ENCODE results near the gene RHBDF2.

The RHBDF2 gene

GRCh38 chr17:76446449-76447231, 54.6 kb downstream of the RHBDF2 start:
- no peaks in the 10 kb centered on the region for H3K36me3 ChIP-seq (ENCODE audit: control insufficient read depth, insufficient read depth, low read length)
- H3K9ac ChIP-seq: no peak overlapping the region
- peaks cover 86% of the 10 kb centered on the region for H3K79me2 ChIP-seq
- no peak overlapping the region for H3K27ac ChIP-seq
- TF ChIP-seq, protein P1, sequence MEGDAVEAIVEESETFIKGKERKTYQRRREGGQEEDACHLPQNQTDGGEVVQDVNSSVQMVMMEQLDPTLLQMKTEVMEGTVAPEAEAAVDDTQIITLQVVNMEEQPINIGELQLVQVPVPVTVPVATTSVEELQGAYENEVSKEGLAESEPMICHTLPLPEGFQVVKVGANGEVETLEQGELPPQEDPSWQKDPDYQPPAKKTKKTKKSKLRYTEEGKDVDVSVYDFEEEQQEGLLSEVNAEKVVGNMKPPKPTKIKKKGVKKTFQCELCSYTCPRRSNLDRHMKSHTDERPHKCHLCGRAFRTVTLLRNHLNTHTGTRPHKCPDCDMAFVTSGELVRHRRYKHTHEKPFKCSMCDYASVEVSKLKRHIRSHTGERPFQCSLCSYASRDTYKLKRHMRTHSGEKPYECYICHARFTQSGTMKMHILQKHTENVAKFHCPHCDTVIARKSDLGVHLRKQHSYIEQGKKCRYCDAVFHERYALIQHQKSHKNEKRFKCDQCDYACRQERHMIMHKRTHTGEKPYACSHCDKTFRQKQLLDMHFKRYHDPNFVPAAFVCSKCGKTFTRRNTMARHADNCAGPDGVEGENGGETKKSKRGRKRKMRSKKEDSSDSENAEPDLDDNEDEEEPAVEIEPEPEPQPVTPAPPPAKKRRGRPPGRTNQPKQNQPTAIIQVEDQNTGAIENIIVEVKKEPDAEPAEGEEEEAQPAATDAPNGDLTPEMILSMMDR (IDR thresholded peaks at IDR 0.05): no peak
- H2AFZ ChIP-seq: peak overlapping the region; percentile 16
- no peaks in the 10 kb centered on the region for H3K27me3 ChIP-seq (ENCODE audit: control insufficient read depth, insufficient read depth, low read length)
- H3K4me3 ChIP-seq (ENCODE audit: low read depth, low read length): no peak overlapping the region
- H3K4me2 ChIP-seq (ENCODE audit: low read length): no peak overlapping the region
- H3K9me3 ChIP-seq (ENCODE audit: control insufficient read depth, low read length): no peaks in the 10 kb centered on the region
- peaks cover 13% of the 10 kb centered on the region for H3K4me1 ChIP-seq

DNA sequence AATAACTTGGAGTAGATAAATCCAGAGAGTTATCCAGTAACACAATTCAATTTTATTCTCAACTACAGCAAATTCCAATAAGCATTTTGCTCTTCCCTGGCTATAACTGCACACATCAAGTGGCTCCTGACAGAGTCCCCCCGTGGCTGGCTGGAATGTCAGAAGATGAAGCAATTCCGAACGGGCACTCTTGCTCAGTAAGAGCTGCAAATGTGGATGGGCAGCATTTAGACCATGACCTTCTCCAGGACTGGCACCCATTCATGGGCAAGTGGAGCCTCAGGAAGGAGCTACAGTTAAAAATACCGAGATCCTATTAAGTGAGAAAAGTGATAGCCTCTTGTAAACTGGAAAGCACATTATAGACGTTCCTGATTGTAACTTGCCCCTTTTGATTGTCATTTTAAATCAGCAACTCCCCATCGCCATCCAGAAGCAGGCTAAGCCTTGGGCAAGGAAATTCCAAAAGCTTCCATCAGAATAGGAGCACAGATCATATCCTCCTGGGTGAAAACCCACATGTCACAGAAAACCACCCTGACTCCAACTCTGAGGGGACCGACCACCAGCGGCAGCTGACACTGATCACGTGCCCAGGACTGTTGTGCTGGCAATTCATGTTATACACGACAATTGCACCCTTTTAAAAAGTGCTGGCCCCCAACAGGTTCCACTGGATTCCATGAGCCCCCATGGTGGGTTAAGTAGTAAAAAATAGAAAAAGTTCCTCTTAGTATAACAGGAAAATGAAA, 55.4 kb downstream of the RHBDF2 start:
- H3K27ac ChIP-seq: no peak overlapping the region
- no peak overlapping the region for H2AFZ ChIP-seq
- H3K9ac ChIP-seq: no peak overlapping the region
- H3K4me2 ChIP-seq (ENCODE audit: low read length): no peak overlapping the region
- H3K9me3 ChIP-seq (ENCODE audit: control insufficient read depth, low read length): no peaks in the 10 kb centered on the region
- peaks cover 18% of the 10 kb centered on the region for H3K4me1 ChIP-seq
- no peaks in the 10 kb centered on the region for H3K36me3 ChIP-seq (ENCODE audit: control insufficient read depth, insufficient read depth, low read length)
- peaks cover 83% of the 10 kb centered on the region for H3K79me2 ChIP-seq
- H3K4me3 ChIP-seq (ENCODE audit: low read depth, low read length): no peak overlapping the region
- TF ChIP-seq, protein P1 (IDR thresholded peaks at IDR 0.05): no peak
- H3K27me3 ChIP-seq (ENCODE audit: control insufficient read depth, insufficient read depth, low read length): no peaks in the 10 kb centered on the region

- Histone ChIP-seq H3K4me1 (peaks cover 18% of the 10 kb centered on the region), H3K27me3 (ENCODE audit: control insufficient read depth, insufficient read depth, low read length) (no peaks in the 10 kb centered on the region), H3K4me3 (ENCODE audit: low read depth, low read length) (no peak overlapping the region), H3K36me3 (ENCODE audit: control insufficient read depth, insufficient read depth, low read length) (no peaks in the 10 kb centered on the region), H3K9me3 (ENCODE audit: control insufficient read depth, low read length) (no peaks in the 10 kb centered on the region), H3K79me2 (peaks cover 81% of the 10 kb centered on the region), H3K4me2 (ENCODE audit: low read length) (no peak overlapping the region), H3K9ac (no peak overlapping the region), H2AFZ (no peak overlapping the region), H3K27ac (no peak overlapping the region)
- TF ChIP-seq, protein P1 (IDR thresholded peaks at IDR 0.05): no peak
These were observed 56.5 kb downstream of the RHBDF2 start for GRCh38 chr17:76444518-76445311.

DNA sequence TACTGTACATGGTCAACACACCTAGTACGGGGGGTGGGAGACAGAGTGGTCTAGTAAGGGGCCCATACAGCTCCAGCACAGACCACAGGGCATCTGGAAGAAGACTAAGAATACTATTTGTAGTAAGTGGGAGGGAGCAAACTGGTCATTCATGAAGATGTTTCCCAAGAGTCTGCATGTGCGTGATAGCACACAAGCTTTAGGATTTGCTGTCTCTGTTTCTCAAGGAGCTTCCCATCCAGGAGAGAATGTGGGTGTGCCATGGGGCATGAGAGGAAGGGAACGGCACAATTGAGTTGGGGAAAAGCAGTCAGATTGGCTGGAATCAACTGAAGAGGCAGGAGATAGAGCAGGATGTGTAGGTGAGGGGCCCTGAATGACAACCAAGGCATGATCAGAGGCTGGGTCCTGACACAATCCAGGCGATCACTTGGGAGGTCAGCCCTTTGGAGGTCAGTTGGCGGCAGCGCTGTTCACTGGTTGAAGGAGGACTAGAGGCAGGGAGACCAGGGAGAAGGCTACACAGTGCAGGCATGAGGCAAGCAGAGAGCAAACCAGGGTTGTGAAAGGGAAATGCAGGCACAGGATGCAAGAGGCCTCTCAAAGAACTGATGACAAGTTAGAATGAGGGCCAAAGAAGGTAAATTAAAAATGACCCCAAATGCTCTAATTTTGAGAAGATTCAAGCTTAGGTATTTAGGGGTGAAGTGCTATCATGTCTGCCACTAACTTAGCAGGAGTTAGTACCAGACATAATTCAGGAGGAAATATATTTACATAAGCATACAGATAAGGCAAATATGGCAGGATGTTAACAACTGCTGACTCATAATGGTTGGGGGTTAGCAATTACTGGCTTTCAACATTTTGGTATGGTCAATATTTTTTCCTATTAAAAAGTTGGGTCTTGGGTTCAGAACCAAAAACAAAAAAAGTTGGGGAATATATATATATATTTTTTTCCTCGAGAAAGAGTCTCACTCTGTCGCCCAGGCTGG, 58.6 kb downstream of the RHBDF2 start:
- H3K4me3 ChIP-seq (ENCODE audit: low read depth, low read length): no peak overlapping the region
- no peak overlapping the region for H2AFZ ChIP-seq
- peaks cover 70% of the 10 kb centered on the region for H3K79me2 ChIP-seq
- no peak overlapping the region for H3K9ac ChIP-seq
- no peaks in the 10 kb centered on the region for H3K9me3 ChIP-seq (ENCODE audit: control insufficient read depth, low read length)
- no peak overlapping the region for H3K4me2 ChIP-seq (ENCODE audit: low read length)
- H3K27ac ChIP-seq: no peak overlapping the region
- H3K4me1 ChIP-seq: peaks cover 31% of the 10 kb centered on the region
- TF ChIP-seq, protein P1 (IDR thresholded peaks at IDR 0.05): no peak
- H3K27me3 ChIP-seq (ENCODE audit: control insufficient read depth, insufficient read depth, low read length): no peaks in the 10 kb centered on the region
- H3K36me3 ChIP-seq (ENCODE audit: control insufficient read depth, insufficient read depth, low read length): no peaks in the 10 kb centered on the region
